Neural progenitor cell (in vitro differentiated cells): ENCODE data around the gene ITLN1.

Experiments used
- CTCF ChIP-seq: fragments of 200-600 bp; sonication (generic); IDR thresholded peaks from 2 replicates; pipeline ENCODE4 v1.5.1; 2017; ENCODE audit warnings: antibody characterized with exemption, mild to moderate bottlenecking
- EZH2phosphoT487 ChIP-seq: fragments of 200-600 bp; sonication (generic); IDR thresholded peaks from 2 replicates; pipeline ENCODE4 v1.6.1; 2017; ENCODE audit warnings: antibody characterized with exemption

- no peak for TF ChIP-seq CTCF
- no peak for TF ChIP-seq EZH2phosphoT487
These were observed 31.7 kb upstream of the ITLN1 start for GRCh38 chr1:160916666-160917065.
